K562 (cell line): ENCODE measurements around the gene EPHX1. TPM values are rescaled to one million over a fixed set of nuclear protein-coding genes. Genes with fewer than 3 reads are reported as not detected.

Experiments used
- ATAC-seq: fragments of 200-7000 bp; cut with Tn5 transposase; 3 replicates; pipeline ENCODE4 v1.9.1; 2020; ENCODE audit warnings: moderate library complexity
- BruUV-seq: library from RNA; stranded (reverse); fragments of 400-500 nt; replicated peaks from 2 replicates; lab custom pipeline; 2021; lab: Mats Ljungman, UMichigan
- CTCF ChIA-PET: fragments of 300-600 bp; formaldehyde crosslinking; extraction: SDS; loops from one replicate; lab custom pipeline; 2021; ENCODE audit warnings: low intra/inter-chr PET ratio; lab: Yijun Ruan, JAX
- POLR2A ChIA-PET: fragments of 300-600, 350-650 bp; sonication (Branson Sonifier 250); formaldehyde crosslinking; extraction: SDS; loops from one replicate; lab custom pipeline; 2021; ENCODE audit warnings: antibody characterized with exemption, inconsistent platforms; lab: Yijun Ruan, JAX
- DNase-seq, 4 experiments: peaks; one replicate each; pipeline versions ENCODE4 v3.0.0 to v3.0.0-alpha.2; 2011 to 2018; ENCODE audit warnings: low spot score in 3 of 4, mixed read lengths in 3 of 4; ENCODE audit errors: extremely low read depth in 1 of 4
- FAIRE-seq: peaks from 2 replicates; lab custom pipeline; 2011; peaks lifted over from hg19 to GRCh38; lab: Jason Lieb, UNC
- H2AFZ ChIP-seq: 2 replicates; pipeline ENCODE4 v1.6.0; 2011; ENCODE audit warnings: low read depth, low read length, control low read depth, inconsistent platforms
- H3K27ac ChIP-seq: fragments of 200-600 bp; 3 replicates; pipeline ENCODE4 v1.8.0; 2011; ENCODE audit warnings: low read depth, mild to moderate bottlenecking, control low read depth, inconsistent platforms, low read length, moderate library complexity, mixed read lengths; ENCODE audit errors: extremely low read depth
- H3K27me3 ChIP-seq, 2 experiments: fragments of 300-600 bp in 1 of 2; 2 replicates in 1 of 2; 3 replicates in 1 of 2; pipeline versions ENCODE4 v1.6.0 to v1.8.0; 2011; ENCODE audit warnings: inconsistent platforms in 2 of 2, low read length in 2 of 2, mild to moderate bottlenecking in 1 of 2, mixed read lengths in 1 of 2, moderate library complexity in 1 of 2; ENCODE audit not compliant: control insufficient read depth in 2 of 2, insufficient read depth in 2 of 2
- H3K36me3 ChIP-seq: fragments of 300-600 bp; 3 replicates; pipeline ENCODE4 v1.8.0; 2011; ENCODE audit warnings: mild to moderate bottlenecking, low read length, inconsistent platforms; ENCODE audit not compliant: control insufficient read depth, insufficient read depth
- H3K4me1 ChIP-seq, 2 experiments: fragments of 200-600 bp in 1 of 2; replicated peaks in 1 of 2; 2 replicates in 1 of 2; 3 replicates in 1 of 2; pipeline versions ENCODE4 v1.5.1 to v1.8.0; 2011; ENCODE audit warnings: inconsistent platforms in 2 of 2, low read length in 2 of 2, mild to moderate bottlenecking in 1 of 2, mixed read lengths in 1 of 2, moderate library complexity in 1 of 2; ENCODE audit not compliant: control insufficient read depth in 2 of 2, insufficient read depth in 2 of 2
- H3K4me2 ChIP-seq: 2 replicates; pipeline ENCODE4 v1.6.1; 2011; ENCODE audit warnings: low read length, control low read depth, inconsistent platforms, mixed read lengths; ENCODE audit not compliant: insufficient read depth
- H3K4me3 ChIP-seq: fragments of 200-600 bp; sonication (generic), shearing (Covaris generic); 2 replicates; pipeline ENCODE4 v1.5.1; 2016; ENCODE audit warnings: control low read depth, inconsistent platforms
- H3K79me2 ChIP-seq: fragments of 200-600 bp; 3 replicates; pipeline ENCODE4 v1.8.0; 2011; ENCODE audit warnings: low read length, inconsistent platforms; ENCODE audit not compliant: control insufficient read depth, insufficient read depth
- H3K9ac ChIP-seq, 2 experiments: 2 replicates each; pipeline versions ENCODE4 v1.6.0 to v1.6.1; 2011; ENCODE audit warnings: low read depth in 2 of 2, low read length in 2 of 2, control low read depth in 1 of 2, inconsistent platforms in 1 of 2, mild to moderate bottlenecking in 1 of 2, mixed read lengths in 1 of 2; ENCODE audit not compliant: insufficient read depth in 1 of 2
- H3K9me1 ChIP-seq: one replicate; pipeline ENCODE4 v1.6.0; 2011; ENCODE audit warnings: inconsistent platforms, mild to moderate bottlenecking, low read length, moderate library complexity; ENCODE audit not compliant: control insufficient read depth, insufficient read depth
- H3K9me3 ChIP-seq: replicated peaks from 2 replicates; pipeline ENCODE4 v1.5.1; 2011; ENCODE audit warnings: low read depth, low read length, inconsistent platforms; ENCODE audit not compliant: control insufficient read depth, insufficient read depth
- H4K20me1 ChIP-seq: replicated peaks from 2 replicates; pipeline ENCODE4 v1.6.1; 2011; ENCODE audit warnings: low read length, inconsistent platforms, mixed read lengths; ENCODE audit not compliant: control insufficient read depth, insufficient read depth
- CREM ChIP-seq: IDR thresholded peaks from 2 replicates; pipeline ENCODE4 v1.6.1; 2014; ENCODE audit warnings: antibody characterized with exemption, low read depth
- FOXA3 ChIP-seq, 2 experiments: fragments of 450-650 bp in 1 of 2; sonication (generic) in 1 of 2; formaldehyde crosslinking; IDR thresholded peaks in 1 of 2; conservative IDR thresholded peaks in 1 of 2; 2 replicates each; pipeline versions ENCODE4 v1.4.0 to v1.8.0; 2020 to 2022; ENCODE audit warnings: mild to moderate bottlenecking in 2 of 2, missing genetic modification reagents in 1 of 2
- HOMEZ ChIP-seq: fragments of 250-450 bp; sonication (Bioruptor Pico); IDR thresholded peaks from 2 replicates; pipeline ENCODE4 v1.4.0; 2020; ENCODE audit warnings: mild to moderate bottlenecking, moderate library complexity
- LARP7 ChIP-seq: fragments of 450-650 bp; IDR thresholded peaks from 2 replicates; pipeline ENCODE4 v1.6.1; 2016
- POLR2A ChIP-seq: fragments of 450-650 bp; conservative IDR thresholded peaks from 2 replicates; pipeline ENCODE4 v1.6.1; 2016
- RBM39 ChIP-seq: fragments of 200-400 bp; formaldehyde crosslinking; optimal IDR thresholded peaks from 2 replicates; pipeline ENCODE3; 2018; ENCODE audit warnings: low read depth, low read length
- SAP30 ChIP-seq: fragments of 200-600 bp; sonication (generic); IDR thresholded peaks from 2 replicates; pipeline ENCODE4 v1.6.1; 2012; ENCODE audit warnings: borderline replicate concordance, low read depth, mild to moderate bottlenecking, moderate library complexity, low read length, control low read depth, inconsistent platforms; ENCODE audit not compliant: insufficient read depth, poor library complexity, severe bottlenecking
- TFE3 ChIP-seq: fragments of 450-650 bp; formaldehyde crosslinking; IDR thresholded peaks from 2 replicates; pipeline ENCODE4 v1.4.0; 2020; ENCODE audit warnings: mild to moderate bottlenecking, mixed read lengths
- VEZF1 ChIP-seq: fragments of 200-800 bp; sonication (Bioruptor generic); IDR thresholded peaks from 2 replicates; pipeline ENCODE4 v1.6.1; 2017; ENCODE audit warnings: missing genetic modification characterization, missing compliant biosample characterization
- WGBS: fragments of 100-300 bp; shearing (Covaris generic); methylation state at CpG from one replicate; pipeline ENCODE4 v1.1.6; 2016; ENCODE audit warnings: low coverage, mixed read lengths; ENCODE audit not compliant: insufficient coverage; ENCODE audit errors: missing lambda C conversion rate; 5-methylcytosine and 5-hydroxymethylcytosine counted together
- in situ Hi-C: fragments of 300-500 bp; cut with MboI; formaldehyde crosslinking; loops from 4 replicates; pipeline ENCODE4 v1.15.0; 2018; ENCODE audit warnings: inconsistent platforms, mixed read lengths
- intact Hi-C: fragments of 100-400 bp; cut with micrococcal nuclease; formaldehyde crosslinking; loops from 2 replicates; pipeline ENCODE4 v1.14.2; 2022
- polyA plus RNA-seq, 8 experiments: library from polyadenylated mRNA; depleted of rRNA in 4 of 8; stranded (reverse) in 5 of 8; unstranded in 3 of 8; fragments of >200 nt; fragmentation: Nextera tagmentation in 2 of 8; fragmentation: Illumina TruSeq in 1 of 8; extraction: Ambion mirVana in 2 of 8; extraction: Trizol in 1 of 8; gene quantifications; 2 replicates each; pipeline versions ENCODE4 v1.2.1 to v1.2.3, GENCODE V29; 2011 to 2014; ENCODE audit warnings: inconsistent platforms in 1 of 8, missing spikeins in 1 of 8
- total RNA-seq, 7 experiments: library from RNA; depleted of rRNA in 6 of 7; stranded (reverse); fragments of >200 nt in 6 of 7; fragmentation: Illumina TruSeq in 2 of 7; extraction: Trizol in 2 of 7; gene quantifications; 2 replicates each; pipeline versions ENCODE4 v1.2.1 to v1.2.3, GENCODE V29; 2011 to 2021; ENCODE audit warnings: low replicate concordance in 1 of 7

EPHX1 gene
- total and polyA plus RNA-seq, 9 of the 15 experiments (the other 6 are each of a cell fraction or from before 2014, with no cell fraction given) = 0.21 to 27.0 (median 6.7) TPM

- H3K27me3 ChIP-seq = no peaks in the 10 kb centered on the region
- H3K79me2 ChIP-seq = no peaks in the 10 kb centered on the region
- H3K27ac ChIP-seq = no peak overlapping the region
- H3K9me1 ChIP-seq = no peaks in the 10 kb centered on the region
- TF ChIP-seq VEZF1 (CRISPR knock-in tag) (no peak), FOXA3 (CRISPR knock-in tag; conservative IDR thresholded peaks at IDR 0.05 in 1 of 2, IDR thresholded peaks at IDR 0.05 in 1 of 2) (no peak), POLR2A (peak; percentile 6; the same call in 1 of the 2 replicates), SAP30 (no peak), LARP7 (no peak), TFE3 (CRISPR knock-in tag) (peak; percentile 35), RBM39 (no peak), HOMEZ (CRISPR knock-in tag) (no peak), CREM (no peak)
- H3K9ac ChIP-seq = no peak overlapping the region
- in situ Hi-C loops = loop anchor here (10.0 kb wide), 1 partner anchor 368 kb away; no protein-coding TSS in a partner anchor
- ChIA-PET POLR2A (interaction anchor here (0.5 to 1.3 kb wide), 3 partner anchors 74 to 383 kb away, joined by 3 to 4 read pairs (median 3); no protein-coding TSS in a partner anchor), CTCF (no interaction called here)
- BruUV-seq = no TSS peak
- no peak overlapping the region for H2AFZ ChIP-seq
- intact Hi-C loops = loop anchor here (10.0 kb wide), 2 partner anchors 132 to 188 kb away; partner anchors contain the start of gene ENAH
- H3K4me2 ChIP-seq = no peak overlapping the region
- no peaks in the 10 kb centered on the region for H3K9me3 ChIP-seq
- H3K4me1 ChIP-seq = peaks cover 0 to 26% of the 10 kb centered on the region in 2 experiments; a peak in 4 of 5 replicates
- DNase-seq (no peak), FAIRE-seq (no peak), ATAC-seq (no peak)
- H4K20me1 ChIP-seq = peaks cover 4% of the 10 kb centered on the region; the same call in 1 of the 2 replicates
- no peak overlapping the region for H3K4me3 ChIP-seq
- H3K36me3 ChIP-seq = peaks cover 21% of the 10 kb centered on the region; the same call in 2 of the 3 replicates
- 77% methylated on average over 6 of the region's 6 CpGs for WGBS
These were observed 33.0 kb downstream of the EPHX1 start for GRCh38 chr1:225842788-225843425.
